ENCODE measurements around the gene FUOM.

- TF ChIP-seq CTCF (IDR thresholded peaks at IDR 0.05), result no peak
- TF ChIP-seq POLR2A (IDR thresholded peaks at IDR 0.05), result no peak
Measured at GRCh38 chr10:133327651-133328357, 30.0 kb downstream of the FUOM start.
